MCF 10A (cell line): ENCODE results near the gene P4HB. TPM values are rescaled to one million over a fixed set of nuclear protein-coding genes. Genes with fewer than 3 reads are reported as not detected.

Source experiments
- BruUV-seq: library from RNA; stranded (reverse); fragments of 400-500 nt; replicated peaks from 2 replicates; lab custom pipeline; 2021; lab: Mats Ljungman, UMichigan
- CTCF ChIA-PET: fragments of 300-600 bp; sonication (Branson Sonifier 250); formaldehyde crosslinking; extraction: SDS; loops from one replicate; lab custom pipeline; 2021; ENCODE audit warnings: antibody characterized with exemption, inconsistent platforms; lab: Yijun Ruan, JAX
- POLR2A ChIA-PET: fragments of 300-600, 350-650 bp; sonication (Branson Sonifier 250); formaldehyde crosslinking; extraction: SDS; loops from one replicate; lab custom pipeline; 2020; ENCODE audit warnings: antibody characterized with exemption, inconsistent platforms; lab: Yijun Ruan, JAX
- DNase-seq: peaks from one replicate; pipeline ENCODE4 v3.0.0-alpha.2; 2018; ENCODE audit not compliant: unreplicated experiment
- H3K27ac Mint-ChIP-seq: one replicate; pipeline ENCODE4 v1.8.0; 2022; ENCODE audit warnings: mild to moderate bottlenecking, low read depth, mixed read lengths; ENCODE audit not compliant: unreplicated experiment
- H3K27me3 Mint-ChIP-seq: one replicate; pipeline ENCODE4 v1.8.0; 2022; ENCODE audit warnings: mixed read lengths; ENCODE audit not compliant: insufficient read depth, unreplicated experiment
- H3K36me3 Mint-ChIP-seq: one replicate; pipeline ENCODE4 v1.8.0; 2022; ENCODE audit warnings: mild to moderate bottlenecking, moderate library complexity, mixed read lengths; ENCODE audit not compliant: insufficient read depth, unreplicated experiment
- H3K4me1 Mint-ChIP-seq: one replicate; pipeline ENCODE4 v1.8.0; 2022; ENCODE audit warnings: mixed read lengths; ENCODE audit not compliant: insufficient read depth, unreplicated experiment
- H3K4me3 Mint-ChIP-seq: one replicate; pipeline ENCODE4 v1.8.0; 2022; ENCODE audit warnings: mild to moderate bottlenecking, moderate library complexity, mixed read lengths; ENCODE audit not compliant: unreplicated experiment
- H3K9me3 Mint-ChIP-seq: one replicate; pipeline ENCODE4 v1.8.0; 2022; ENCODE audit warnings: mixed read lengths; ENCODE audit not compliant: unreplicated experiment
- CTCF ChIP-seq: fragments of 200-600 bp; IDR thresholded peaks from one replicate; pipeline ENCODE4 v1.8.0; 2022; ENCODE audit warnings: antibody characterized with exemption, mild to moderate bottlenecking; ENCODE audit not compliant: unreplicated experiment
- intact Hi-C: fragments of 100-400 bp; cut with micrococcal nuclease; formaldehyde crosslinking; loops from 2 replicates; pipeline ENCODE4 v1.14.1; 2022
- total RNA-seq: library from RNA; stranded (reverse); gene quantifications from 2 replicates; pipeline ENCODE4 v1.2.3, GENCODE V29; 2022

P4HB gene
- total RNA-seq, 1 experiment from 2014 or later, result 894 TPM

DNA sequence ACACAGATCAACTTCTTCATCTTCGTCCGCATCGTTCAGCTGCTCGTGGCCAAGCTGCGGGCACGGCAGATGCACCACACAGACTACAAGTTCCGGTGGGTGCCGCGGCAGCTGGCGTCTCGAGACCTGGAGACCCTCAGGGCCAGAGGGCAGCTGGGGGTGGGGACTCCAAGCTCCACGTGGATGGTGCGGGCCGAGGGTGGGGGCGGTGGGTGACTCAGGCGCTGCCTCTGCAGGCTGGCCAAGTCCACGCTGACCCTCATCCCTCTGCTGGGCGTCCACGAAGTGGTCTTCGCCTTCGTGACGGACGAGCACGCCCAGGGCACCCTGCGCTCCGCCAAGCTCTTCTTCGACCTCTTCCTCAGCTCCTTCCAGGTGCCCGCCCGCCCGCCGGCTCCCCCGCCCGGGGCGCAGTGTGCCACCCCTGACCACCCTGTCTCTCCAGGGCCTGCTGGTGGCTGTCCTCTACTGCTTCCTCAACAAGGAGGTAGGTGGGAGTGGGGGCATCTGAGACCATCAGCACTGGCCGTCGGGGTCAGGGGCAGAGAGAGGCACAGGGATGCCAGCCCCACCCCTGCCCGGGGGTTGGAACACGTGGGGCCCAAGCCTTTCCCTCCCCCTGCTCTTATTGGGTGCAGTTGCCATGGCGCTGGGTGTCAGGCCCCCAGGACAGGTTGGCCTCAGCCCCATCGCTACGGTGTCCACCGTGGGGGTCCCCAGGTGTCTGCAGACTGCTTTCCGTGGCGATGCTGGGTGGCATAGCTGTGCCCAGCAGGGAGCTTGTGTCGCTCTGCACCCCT is 47.6 kb downstream of the P4HB start:
- DNase-seq, result no peak
- CTCF ChIA-PET, result no interaction called here
- H3K4me3 Mint-ChIP-seq, result no peak overlapping the region
- H3K9me3 Mint-ChIP-seq, result no peaks in the 10 kb centered on the region
- H3K27me3 Mint-ChIP-seq, result peaks cover 51% of the 10 kb centered on the region
- no peak overlapping the region for H3K27ac Mint-ChIP-seq
- peaks cover 14% of the 10 kb centered on the region for H3K4me1 Mint-ChIP-seq
- POLR2A ChIA-PET, result no interaction called here
- no TSS peak for BruUV-seq
- no peak for TF ChIP-seq CTCF
- intact Hi-C loops, result no loop called here
- H3K36me3 Mint-ChIP-seq, result no peaks in the 10 kb centered on the region

GRCh38 chr17:81811705-81812570 is 48.4 kb downstream of the P4HB start:
- no peak for TF ChIP-seq CTCF
- H3K9me3 Mint-ChIP-seq, result no peaks in the 10 kb centered on the region
- intact Hi-C loops, result no loop called here
- H3K4me1 Mint-ChIP-seq, result peaks cover 9% of the 10 kb centered on the region
- no peak overlapping the region for H3K27ac Mint-ChIP-seq
- DNase-seq, result no peak
- BruUV-seq, result no TSS peak
- POLR2A ChIA-PET, result no interaction called here
- peaks cover 51% of the 10 kb centered on the region for H3K27me3 Mint-ChIP-seq
- no peak overlapping the region for H3K4me3 Mint-ChIP-seq
- no peaks in the 10 kb centered on the region for H3K36me3 Mint-ChIP-seq
- CTCF ChIA-PET, result no interaction called here

DNA sequence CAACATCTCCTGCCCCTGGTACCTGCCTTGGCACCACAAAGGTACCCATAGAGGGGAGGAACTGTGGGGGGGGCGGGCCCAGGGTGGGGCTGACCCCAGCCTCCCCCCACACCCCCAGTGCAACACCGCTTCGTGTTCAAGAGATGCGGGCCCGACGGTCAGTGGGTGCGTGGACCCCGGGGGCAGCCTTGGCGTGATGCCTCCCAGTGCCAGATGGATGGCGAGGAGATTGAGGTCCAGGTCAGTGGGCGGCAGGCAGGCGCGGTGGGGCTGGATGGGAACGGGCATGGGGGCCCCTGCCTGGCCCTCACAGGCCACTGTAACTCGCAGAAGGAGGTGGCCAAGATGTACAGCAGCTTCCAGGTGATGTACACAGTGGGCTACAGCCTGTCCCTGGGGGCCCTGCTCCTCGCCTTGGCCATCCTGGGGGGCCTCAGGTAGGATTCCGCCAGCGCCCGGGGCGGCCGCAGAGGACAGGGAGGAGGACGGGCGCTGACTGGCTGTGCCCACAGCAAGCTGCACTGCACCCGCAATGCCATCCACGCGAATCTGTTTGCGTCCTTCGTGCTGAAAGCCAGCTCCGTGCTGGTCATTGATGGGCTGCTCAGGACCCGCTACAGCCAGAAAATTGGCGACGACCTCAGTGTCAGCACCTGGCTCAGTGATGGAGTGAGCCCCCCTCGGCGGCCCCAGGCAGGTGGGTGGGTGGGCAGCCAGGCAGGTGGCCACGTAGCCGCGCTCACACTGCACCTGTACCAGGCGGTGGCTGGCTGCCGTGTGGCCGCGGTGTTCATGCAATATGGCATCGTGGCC is 49.2 kb downstream of the P4HB start:
- DNase-seq, result no peak
- no peaks in the 10 kb centered on the region for H3K36me3 Mint-ChIP-seq
- BruUV-seq, result no TSS peak
- H3K4me3 Mint-ChIP-seq, result no peak overlapping the region
- H3K27me3 Mint-ChIP-seq, result peaks cover 47% of the 10 kb centered on the region
- TF ChIP-seq CTCF, result no peak
- intact Hi-C loops, result no loop called here
- peaks cover 9% of the 10 kb centered on the region for H3K4me1 Mint-ChIP-seq
- ChIA-PET CTCF (no interaction called here), POLR2A (no interaction called here)
- H3K9me3 Mint-ChIP-seq, result no peaks in the 10 kb centered on the region
- no peak overlapping the region for H3K27ac Mint-ChIP-seq

- Mint-ChIP-seq H3K27me3 (peaks cover 48% of the 10 kb centered on the region), H3K27ac (no peak overlapping the region), H3K9me3 (no peaks in the 10 kb centered on the region), H3K36me3 (no peaks in the 10 kb centered on the region), H3K4me1 (peaks cover 9% of the 10 kb centered on the region), H3K4me3 (no peak overlapping the region)
- intact Hi-C loops, result no loop called here
- POLR2A ChIA-PET, result no interaction called here
- CTCF ChIA-PET, result no interaction called here
- TF ChIP-seq CTCF, result no peak
- BruUV-seq, result no TSS peak
- DNase-seq, result no peak
Observed at GRCh38 chr17:81810476-81810875, 49.9 kb downstream of the P4HB start.
